ENCODE results near the gene C20orf204.

- no peak; the same call in 1 of the 2 replicates for TF ChIP-seq CTCF (IDR thresholded peaks at IDR 0.05; ENCODE audit: low read depth, low read length)
- TF ChIP-seq EZH2phosphoT487 (IDR thresholded peaks at IDR 0.05; ENCODE audit: low read depth) = no peak
Measured at GRCh38 chr20:64050261-64051032, 14.5 kb downstream of the C20orf204 start.

All from OCI-LY3 (cell line).